Nephron (organoid): ENCODE results near the gene ST3GAL5.

Experiments used
- H3K27ac Mint-ChIP-seq, 3 experiments: 2 replicates each; pipeline ENCODE4 v1.8.0; 2020; ENCODE audit warnings: mixed read lengths in 3 of 3, mild to moderate bottlenecking in 2 of 3, moderate library complexity in 1 of 3
- H3K27me3 Mint-ChIP-seq: 2 replicates; pipeline ENCODE4 v1.8.0; 2021; ENCODE audit warnings: low read depth, mild to moderate bottlenecking, moderate library complexity, mixed read lengths
- H3K36me3 Mint-ChIP-seq: 2 replicates; pipeline ENCODE4 v1.8.0; 2020; ENCODE audit warnings: low read depth, mixed read lengths
- H3K4me1 Mint-ChIP-seq: 2 replicates; pipeline ENCODE4 v1.8.0; 2020; ENCODE audit warnings: mixed read lengths
- H3K4me3 Mint-ChIP-seq, 3 experiments: 2 replicates each; pipeline ENCODE4 v1.8.0; 2020; ENCODE audit warnings: mild to moderate bottlenecking in 3 of 3, mixed read lengths in 3 of 3, moderate library complexity in 2 of 3
- H3K9me3 Mint-ChIP-seq: 2 replicates; pipeline ENCODE4 v1.8.0; 2020; ENCODE audit warnings: mixed read lengths
- CTCF ChIP-seq, 3 experiments: fragments of 200-600 bp; sonication (generic); IDR thresholded peaks; one replicate each; pipeline ENCODE4 v1.5.0; 2021; ENCODE audit warnings: antibody characterized with exemption in 3 of 3; ENCODE audit not compliant: unreplicated experiment in 3 of 3

The ST3GAL5 gene

DNA sequence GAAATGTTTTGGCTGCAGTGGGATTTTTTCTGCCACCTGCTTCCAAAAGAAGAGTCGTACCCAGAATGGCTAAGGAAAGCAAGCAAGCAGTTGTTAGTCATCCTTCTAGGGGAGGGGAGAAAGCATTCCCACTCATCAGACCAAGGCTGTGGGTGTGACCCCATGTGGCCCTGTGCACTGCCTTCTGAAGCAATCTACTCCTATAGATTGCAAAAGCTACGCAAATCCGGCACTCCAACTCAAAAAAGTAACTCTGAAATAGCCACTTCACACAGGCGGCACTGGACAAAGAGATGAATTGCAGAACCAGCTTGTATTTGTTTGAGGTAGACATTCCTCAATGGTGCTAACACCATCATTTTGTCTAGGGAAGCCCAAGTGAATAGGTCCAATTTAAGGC lies 44.3 kb downstream of the ST3GAL5 start:
- Mint-ChIP-seq H3K4me3 (no peak overlapping the region), H3K27me3 (no peaks in the 10 kb centered on the region), H3K27ac (no peak overlapping the region), H3K9me3 (no peaks in the 10 kb centered on the region), H3K36me3 (peaks cover 18% of the 10 kb centered on the region), H3K4me1 (no peaks in the 10 kb centered on the region)
- TF ChIP-seq CTCF (IDR thresholded peaks at IDR 0.05; ENCODE audit: unreplicated experiment in 3 of 3): no peak

- no peaks in the 10 kb centered on the region for H3K4me1 Mint-ChIP-seq
- H3K9me3 Mint-ChIP-seq: no peaks in the 10 kb centered on the region
- peak; percentile 18 to 29 (median 21) for TF ChIP-seq CTCF (IDR thresholded peaks at IDR 0.05; ENCODE audit: unreplicated experiment in 3 of 3)
- H3K4me3 Mint-ChIP-seq: no peak overlapping the region
- H3K27me3 Mint-ChIP-seq: no peaks in the 10 kb centered on the region
- peaks cover 19% of the 10 kb centered on the region for H3K36me3 Mint-ChIP-seq
- no peak overlapping the region for H3K27ac Mint-ChIP-seq
Observed at GRCh38 chr2:85843543-85843942, 45.2 kb downstream of the ST3GAL5 start.

GRCh38 chr2:85840091-85840490 lies 48.7 kb downstream of the ST3GAL5 start:
- TF ChIP-seq CTCF (IDR thresholded peaks at IDR 0.05; ENCODE audit: unreplicated experiment in 3 of 3): no peak
- Mint-ChIP-seq H3K36me3 (peaks cover 16% of the 10 kb centered on the region), H3K27me3 (no peaks in the 10 kb centered on the region), H3K27ac (no peak overlapping the region), H3K9me3 (peaks cover 19% of the 10 kb centered on the region), H3K4me1 (no peaks in the 10 kb centered on the region), H3K4me3 (no peak overlapping the region)

DNA sequence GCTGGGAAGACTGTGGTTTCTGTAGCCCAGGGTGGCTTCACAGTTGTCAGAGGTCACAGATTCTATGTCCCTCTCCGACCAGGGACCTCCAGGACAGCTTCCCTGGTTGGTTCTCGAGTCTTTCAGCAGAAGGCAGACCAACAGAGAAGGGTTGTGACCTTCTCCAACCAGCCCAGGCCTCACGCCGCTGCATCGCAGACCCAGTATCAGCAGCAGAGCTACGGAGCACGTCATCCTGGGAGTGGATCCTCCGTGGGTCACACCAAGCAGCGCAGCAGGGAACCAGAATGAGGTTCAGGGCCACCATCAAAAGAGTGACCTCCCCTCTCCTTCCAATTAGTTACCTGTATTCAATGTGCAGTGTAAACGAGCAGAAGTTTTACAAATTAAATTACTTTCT lies 49.3 kb downstream of the ST3GAL5 start:
- Mint-ChIP-seq H3K4me1 (no peaks in the 10 kb centered on the region), H3K9me3 (peaks cover 26% of the 10 kb centered on the region), H3K27ac (no peak overlapping the region), H3K27me3 (no peaks in the 10 kb centered on the region), H3K4me3 (no peak overlapping the region), H3K36me3 (peaks cover 13% of the 10 kb centered on the region)
- TF ChIP-seq CTCF (IDR thresholded peaks at IDR 0.05; ENCODE audit: unreplicated experiment in 3 of 3): no peak

DNA sequence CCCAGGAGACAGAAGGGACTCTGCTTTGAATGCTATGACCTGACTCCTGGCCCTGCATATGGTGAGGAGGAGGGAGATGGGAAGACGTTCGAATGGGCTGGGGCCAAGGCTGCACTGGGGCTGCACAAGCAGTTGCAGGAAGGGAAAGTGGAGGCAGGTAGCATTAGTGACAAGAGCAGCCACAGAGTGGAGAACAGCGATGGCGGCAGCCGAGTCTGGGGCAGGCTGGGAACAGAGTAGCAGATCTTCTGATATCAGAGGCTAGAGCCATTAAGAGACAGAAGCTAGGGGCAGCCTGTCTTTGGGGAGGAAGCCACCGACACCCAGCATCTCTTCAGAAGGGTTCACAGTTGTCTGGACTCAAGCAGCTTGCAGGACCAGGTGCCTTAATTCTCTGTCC lies 50.1 kb downstream of the ST3GAL5 start:
- Mint-ChIP-seq H3K9me3 (peaks cover 30% of the 10 kb centered on the region), H3K4me1 (no peaks in the 10 kb centered on the region), H3K4me3 (no peak overlapping the region), H3K27me3 (no peaks in the 10 kb centered on the region), H3K36me3 (peaks cover 13% of the 10 kb centered on the region), H3K27ac (no peak overlapping the region)
- TF ChIP-seq CTCF (IDR thresholded peaks at IDR 0.05; ENCODE audit: unreplicated experiment in 3 of 3): no peak

GRCh38 chr2:85838181-85838580 lies 50.6 kb downstream of the ST3GAL5 start:
- H3K36me3 Mint-ChIP-seq: peaks cover 9% of the 10 kb centered on the region
- no peak overlapping the region for H3K27ac Mint-ChIP-seq
- no peaks in the 10 kb centered on the region for H3K4me1 Mint-ChIP-seq
- peaks cover 34% of the 10 kb centered on the region for H3K9me3 Mint-ChIP-seq
- no peak overlapping the region for H3K4me3 Mint-ChIP-seq
- H3K27me3 Mint-ChIP-seq: no peaks in the 10 kb centered on the region
- no peak for TF ChIP-seq CTCF (IDR thresholded peaks at IDR 0.05; ENCODE audit: unreplicated experiment in 3 of 3)
